Keratinocyte (primary cell): ENCODE measurements around the gene TNFAIP8L2. TPM values are rescaled to one million over a fixed set of nuclear protein-coding genes. Genes with fewer than 3 reads are reported as not detected.

Experiments
- DNase-seq: peaks from one replicate; pipeline ENCODE4 v3.0.0-alpha.2; 2011; ENCODE audit warnings: low read depth, missing footprints, low spot score
- FAIRE-seq: peaks from 2 replicates; lab custom pipeline; 2011; peaks lifted over from hg19 to GRCh38; lab: Jason Lieb, UNC
- H2AFZ ChIP-seq: 2 replicates; pipeline ENCODE4 v1.6.0; 2012; ENCODE audit warnings: low read length, control low read depth, inconsistent platforms; ENCODE audit not compliant: control insufficient read depth
- H3K27ac ChIP-seq: 2 replicates; pipeline ENCODE4 v1.5.1; 2011; ENCODE audit warnings: low read length; ENCODE audit not compliant: control insufficient read depth, insufficient read depth
- H3K27me3 ChIP-seq: 3 replicates; pipeline ENCODE4 v1.6.0; 2011; ENCODE audit warnings: low read length; ENCODE audit not compliant: control insufficient read depth, insufficient read depth; ENCODE audit errors: extremely low read depth
- H3K36me3 ChIP-seq, 2 experiments: 2 replicates in 1 of 2; 3 replicates in 1 of 2; pipeline ENCODE4 v1.5.1; 2011; ENCODE audit warnings: low read length in 2 of 2, mild to moderate bottlenecking in 1 of 2; ENCODE audit not compliant: control insufficient read depth in 2 of 2, insufficient read depth in 2 of 2; ENCODE audit errors: extremely low read depth in 1 of 2
- H3K4me1 ChIP-seq: 3 replicates; pipeline ENCODE4 v1.5.1; 2011; ENCODE audit warnings: low read length; ENCODE audit not compliant: control insufficient read depth, insufficient read depth; ENCODE audit errors: extremely low read depth
- H3K4me2 ChIP-seq: 3 replicates; pipeline ENCODE4 v1.6.0; 2011; ENCODE audit warnings: low read depth, low read length; ENCODE audit not compliant: control insufficient read depth, insufficient read depth; ENCODE audit errors: extremely low read depth
- H3K4me3 ChIP-seq, 3 experiments: fragments of 200-600 bp in 1 of 3; sonication (generic) in 1 of 3; 2 replicates in 2 of 3; 3 replicates in 1 of 3; pipeline ENCODE4 v1.5.1; 2011 to 2016; ENCODE audit warnings: low read length in 3 of 3, mild to moderate bottlenecking in 3 of 3, control low read depth in 2 of 3, inconsistent platforms in 1 of 3, low read depth in 1 of 3, mixed read lengths in 1 of 3, mixed run types in 1 of 3, moderate library complexity in 1 of 3; ENCODE audit not compliant: control insufficient read depth in 2 of 3, insufficient read depth in 2 of 3; ENCODE audit errors: extremely low read depth in 1 of 3
- H3K79me2 ChIP-seq: 2 replicates; pipeline ENCODE4 v1.6.0; 2012; ENCODE audit warnings: low read length; ENCODE audit not compliant: control insufficient read depth, insufficient read depth
- H3K9ac ChIP-seq: 3 replicates; pipeline ENCODE4 v1.6.0; 2011; ENCODE audit warnings: low read length; ENCODE audit not compliant: control insufficient read depth, insufficient read depth; ENCODE audit errors: extremely low read depth
- H3K9me1 ChIP-seq: 3 replicates; pipeline ENCODE4 v1.6.0; 2011; ENCODE audit warnings: low read length; ENCODE audit not compliant: control insufficient read depth, insufficient read depth; ENCODE audit errors: extremely low read depth
- H3K9me3 ChIP-seq: 2 replicates; pipeline ENCODE4 v1.5.1; 2012; ENCODE audit warnings: low read depth, low read length; ENCODE audit not compliant: control insufficient read depth
- H4K20me1 ChIP-seq: 3 replicates; pipeline ENCODE4 v1.6.0; 2011; ENCODE audit warnings: low read length; ENCODE audit not compliant: control insufficient read depth, insufficient read depth; ENCODE audit errors: extremely low read depth
- CTCF ChIP-seq, 3 experiments: IDR thresholded peaks in 1 of 3; conservative IDR thresholded peaks in 1 of 3; optimal IDR thresholded peaks in 1 of 3; 2 replicates in 2 of 3; 3 replicates in 1 of 3; pipeline versions ENCODE3 to v1.5.1; 2011; ENCODE audit warnings: low read length in 3 of 3, mild to moderate bottlenecking in 3 of 3, moderate library complexity in 2 of 3, control low read depth in 1 of 3, inconsistent platforms in 1 of 3; ENCODE audit not compliant: insufficient read depth in 2 of 3; ENCODE audit errors: extremely low read depth in 1 of 3
- EZH2 ChIP-seq: IDR thresholded peaks from one replicate; pipeline ENCODE4 v1.6.1; 2012; ENCODE audit warnings: inconsistent platforms, mild to moderate bottlenecking, low read length, moderate library complexity
- dilution Hi-C: fragments of 300-500 bp; cut with MboI; formaldehyde crosslinking; loops from one replicate; pipeline ENCODE4 v1.7.0; 2020; ENCODE audit warnings: low sequenced_read_pairs; ENCODE audit not compliant: extremely low pct_ligation_motif_present
- polyA plus RNA-seq, 5 experiments: library from polyadenylated mRNA; depleted of rRNA in 3 of 5; stranded (reverse) in 3 of 5; stranded (forward) in 1 of 5; unstranded in 1 of 5; fragments of >200 nt; gene quantifications; 1 replicate in 1 of 5; 2 replicates in 3 of 5; 3 replicates in 1 of 5; pipeline versions ENCODE4 v1.2.1 to v1.2.3, GENCODE V29; 2011 to 2012; ENCODE audit warnings: missing spikeins in 2 of 5, low read depth in 1 of 5, low replicate concordance in 1 of 5

Gene TNFAIP8L2
- polyA plus RNA-seq, 1 donor (not counting 4 experiments of a cell fraction or from before 2014, with no cell fraction given) = not detected

- H3K36me3 ChIP-seq = no peaks in the 10 kb centered on the region
- FAIRE-seq = no peak
- no peaks in the 10 kb centered on the region for H4K20me1 ChIP-seq
- no peaks in the 10 kb centered on the region for H3K79me2 ChIP-seq
- H3K9me3 ChIP-seq = no peaks in the 10 kb centered on the region
- H3K4me1 ChIP-seq = no peaks in the 10 kb centered on the region
- dilution Hi-C loops = no loop called here
- no peak overlapping the region for H3K4me3 ChIP-seq
- no peak for DNase-seq
- no peak overlapping the region for H3K4me2 ChIP-seq
- H3K9me1 ChIP-seq = no peaks in the 10 kb centered on the region
- no peak overlapping the region for H3K9ac ChIP-seq
- no peak overlapping the region for H3K27ac ChIP-seq
- no peak overlapping the region for H2AFZ ChIP-seq
- no peaks in the 10 kb centered on the region for H3K27me3 ChIP-seq
- TF ChIP-seq CTCF (optimal IDR thresholded peaks at IDR 0.05 in 1 of 3, IDR thresholded peaks at IDR 0.05 in 1 of 3, conservative IDR thresholded peaks at IDR 0.05 in 1 of 3; ENCODE audit: extremely low read depth in 1 of 3, insufficient read depth in 2 of 3, low read length in 3 of 3) (no peak), EZH2 (no peak)
Observed at GRCh38 chr1:151124763-151125403, 31.6 kb upstream of the TNFAIP8L2 start.

- dilution Hi-C loops = no loop called here
- Histone ChIP-seq H2AFZ (no peak overlapping the region), H3K4me3 (no peak overlapping the region), H3K36me3 (no peaks in the 10 kb centered on the region), H3K79me2 (no peaks in the 10 kb centered on the region), H4K20me1 (no peaks in the 10 kb centered on the region), H3K4me2 (no peak overlapping the region), H3K27ac (no peak overlapping the region), H3K9me3 (no peaks in the 10 kb centered on the region), H3K9ac (no peak overlapping the region), H3K27me3 (peaks cover 21% of the 10 kb centered on the region), H3K4me1 (peaks cover 10% of the 10 kb centered on the region), H3K9me1 (no peaks in the 10 kb centered on the region)
- no peak for FAIRE-seq
- no peak for DNase-seq
- TF ChIP-seq CTCF (optimal IDR thresholded peaks at IDR 0.05 in 1 of 3, IDR thresholded peaks at IDR 0.05 in 1 of 3, conservative IDR thresholded peaks at IDR 0.05 in 1 of 3; ENCODE audit: extremely low read depth in 1 of 3, insufficient read depth in 2 of 3, low read length in 3 of 3) = no peak
- no peak for TF ChIP-seq EZH2
Observed at GRCh38 chr1:151128800-151129199, 27.6 kb upstream of the TNFAIP8L2 start.
